HL-60 (cell line): ENCODE data around the gene KAT2B.

Experiments
- DNase-seq, 2 experiments: peaks; one replicate each; pipeline ENCODE4 v3.0.0-alpha.2; 2010 to 2020; ENCODE audit warnings: low read depth in 1 of 2, low spot score in 1 of 2
- H3K27ac ChIP-seq: fragments of 250-450 bp; sonication (Bioruptor Pico); replicated peaks from 2 replicates; pipeline ENCODE4 v1.5.1; 2020; ENCODE audit warnings: mild to moderate bottlenecking, moderate library complexity
- H3K27me3 ChIP-seq: fragments of 250-450 bp; sonication (Bioruptor Pico); 2 replicates; pipeline ENCODE4 v1.5.1; 2021; ENCODE audit warnings: mild to moderate bottlenecking, moderate library complexity; ENCODE audit not compliant: insufficient read depth, poor library complexity, severe bottlenecking
- H3K4me3 ChIP-seq: replicated peaks from 2 replicates; pipeline ENCODE4 v1.5.1; 2011; ENCODE audit warnings: mild to moderate bottlenecking, control low read depth, low read length; ENCODE audit not compliant: insufficient read depth
- GABPA ChIP-seq: IDR thresholded peaks from 2 replicates; pipeline ENCODE4 v1.6.1; 2012; ENCODE audit warnings: low read depth
- POLR2AphosphoS5 ChIP-seq: IDR thresholded peaks from 2 replicates; pipeline ENCODE4 v1.6.1; 2012; ENCODE audit warnings: low read depth
- SPI1 ChIP-seq: IDR thresholded peaks from 2 replicates; pipeline ENCODE4 v1.6.1; 2012; ENCODE audit warnings: low read depth, mild to moderate bottlenecking, borderline replicate concordance
- TF ChIP-seq, protein P1 (sequence below): IDR thresholded peaks from 2 replicates; pipeline ENCODE4 v1.6.1; 2012; ENCODE audit warnings: low read depth; ENCODE audit not compliant: insufficient replicate concordance
- TF ChIP-seq, protein P2 (sequence below): IDR thresholded peaks from one replicate; pipeline ENCODE4 v1.5.1; 2011; ENCODE audit warnings: low read length, control low read depth, inconsistent platforms; ENCODE audit not compliant: insufficient read depth

KAT2B gene

DNA sequence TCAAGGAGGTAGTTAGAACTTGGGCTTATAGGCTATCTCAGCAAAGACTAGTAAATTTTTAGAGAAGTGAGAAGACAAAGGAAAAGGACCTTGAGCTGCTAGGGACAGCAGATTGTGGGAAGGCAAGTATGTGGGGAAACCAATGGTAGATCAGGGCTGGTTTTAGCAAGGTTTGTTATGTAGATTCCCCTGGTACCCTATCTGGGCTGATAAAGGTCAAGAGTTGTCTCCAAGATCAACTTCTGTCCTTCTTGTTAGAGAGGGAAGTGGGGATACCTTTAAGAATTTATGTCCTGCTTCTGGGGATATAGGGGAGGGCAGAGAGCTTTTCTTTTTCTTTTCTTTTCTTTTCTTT, 28.9 kb downstream of the KAT2B start:
- TF ChIP-seq, protein P1, sequence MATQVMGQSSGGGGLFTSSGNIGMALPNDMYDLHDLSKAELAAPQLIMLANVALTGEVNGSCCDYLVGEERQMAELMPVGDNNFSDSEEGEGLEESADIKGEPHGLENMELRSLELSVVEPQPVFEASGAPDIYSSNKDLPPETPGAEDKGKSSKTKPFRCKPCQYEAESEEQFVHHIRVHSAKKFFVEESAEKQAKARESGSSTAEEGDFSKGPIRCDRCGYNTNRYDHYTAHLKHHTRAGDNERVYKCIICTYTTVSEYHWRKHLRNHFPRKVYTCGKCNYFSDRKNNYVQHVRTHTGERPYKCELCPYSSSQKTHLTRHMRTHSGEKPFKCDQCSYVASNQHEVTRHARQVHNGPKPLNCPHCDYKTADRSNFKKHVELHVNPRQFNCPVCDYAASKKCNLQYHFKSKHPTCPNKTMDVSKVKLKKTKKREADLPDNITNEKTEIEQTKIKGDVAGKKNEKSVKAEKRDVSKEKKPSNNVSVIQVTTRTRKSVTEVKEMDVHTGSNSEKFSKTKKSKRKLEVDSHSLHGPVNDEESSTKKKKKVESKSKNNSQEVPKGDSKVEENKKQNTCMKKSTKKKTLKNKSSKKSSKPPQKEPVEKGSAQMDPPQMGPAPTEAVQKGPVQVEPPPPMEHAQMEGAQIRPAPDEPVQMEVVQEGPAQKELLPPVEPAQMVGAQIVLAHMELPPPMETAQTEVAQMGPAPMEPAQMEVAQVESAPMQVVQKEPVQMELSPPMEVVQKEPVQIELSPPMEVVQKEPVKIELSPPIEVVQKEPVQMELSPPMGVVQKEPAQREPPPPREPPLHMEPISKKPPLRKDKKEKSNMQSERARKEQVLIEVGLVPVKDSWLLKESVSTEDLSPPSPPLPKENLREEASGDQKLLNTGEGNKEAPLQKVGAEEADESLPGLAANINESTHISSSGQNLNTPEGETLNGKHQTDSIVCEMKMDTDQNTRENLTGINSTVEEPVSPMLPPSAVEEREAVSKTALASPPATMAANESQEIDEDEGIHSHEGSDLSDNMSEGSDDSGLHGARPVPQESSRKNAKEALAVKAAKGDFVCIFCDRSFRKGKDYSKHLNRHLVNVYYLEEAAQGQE: no peak
- TF ChIP-seq POLR2AphosphoS5 (no peak), GABPA (no peak), SPI1 (no peak)
- TF ChIP-seq, protein P2, sequence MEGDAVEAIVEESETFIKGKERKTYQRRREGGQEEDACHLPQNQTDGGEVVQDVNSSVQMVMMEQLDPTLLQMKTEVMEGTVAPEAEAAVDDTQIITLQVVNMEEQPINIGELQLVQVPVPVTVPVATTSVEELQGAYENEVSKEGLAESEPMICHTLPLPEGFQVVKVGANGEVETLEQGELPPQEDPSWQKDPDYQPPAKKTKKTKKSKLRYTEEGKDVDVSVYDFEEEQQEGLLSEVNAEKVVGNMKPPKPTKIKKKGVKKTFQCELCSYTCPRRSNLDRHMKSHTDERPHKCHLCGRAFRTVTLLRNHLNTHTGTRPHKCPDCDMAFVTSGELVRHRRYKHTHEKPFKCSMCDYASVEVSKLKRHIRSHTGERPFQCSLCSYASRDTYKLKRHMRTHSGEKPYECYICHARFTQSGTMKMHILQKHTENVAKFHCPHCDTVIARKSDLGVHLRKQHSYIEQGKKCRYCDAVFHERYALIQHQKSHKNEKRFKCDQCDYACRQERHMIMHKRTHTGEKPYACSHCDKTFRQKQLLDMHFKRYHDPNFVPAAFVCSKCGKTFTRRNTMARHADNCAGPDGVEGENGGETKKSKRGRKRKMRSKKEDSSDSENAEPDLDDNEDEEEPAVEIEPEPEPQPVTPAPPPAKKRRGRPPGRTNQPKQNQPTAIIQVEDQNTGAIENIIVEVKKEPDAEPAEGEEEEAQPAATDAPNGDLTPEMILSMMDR: no peak
- Histone ChIP-seq H3K27ac (no peak overlapping the region), H3K27me3 (no peaks in the 10 kb centered on the region), H3K4me3 (no peak overlapping the region)
- DNase-seq: no peak

DNA sequence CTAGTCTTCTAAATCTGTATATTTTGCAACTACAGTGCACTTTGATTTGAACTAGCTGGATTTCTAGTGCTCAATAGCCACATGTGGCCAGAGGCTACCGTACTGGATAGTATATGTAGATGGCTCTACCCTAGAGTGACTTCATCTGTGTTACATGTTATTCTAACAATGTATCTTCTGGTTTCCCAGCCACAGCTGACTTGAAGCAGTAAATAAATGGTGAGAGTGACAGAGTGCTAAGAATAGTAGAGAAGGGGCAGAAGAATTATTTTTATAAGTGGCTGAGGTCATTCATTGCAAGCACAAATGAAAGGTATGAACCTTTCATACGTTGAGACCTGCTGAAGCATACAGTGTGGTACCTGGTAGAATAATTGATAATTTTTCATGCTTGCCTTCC, 30.9 kb downstream of the KAT2B start:
- Histone ChIP-seq H3K27ac (no peak overlapping the region), H3K27me3 (no peaks in the 10 kb centered on the region), H3K4me3 (no peak overlapping the region)
- no peak for TF ChIP-seq SPI1
- TF ChIP-seq, protein P2: no peak
- TF ChIP-seq, protein P1: no peak
- TF ChIP-seq GABPA: no peak
- no peak for TF ChIP-seq POLR2AphosphoS5
- no peak for DNase-seq

DNA sequence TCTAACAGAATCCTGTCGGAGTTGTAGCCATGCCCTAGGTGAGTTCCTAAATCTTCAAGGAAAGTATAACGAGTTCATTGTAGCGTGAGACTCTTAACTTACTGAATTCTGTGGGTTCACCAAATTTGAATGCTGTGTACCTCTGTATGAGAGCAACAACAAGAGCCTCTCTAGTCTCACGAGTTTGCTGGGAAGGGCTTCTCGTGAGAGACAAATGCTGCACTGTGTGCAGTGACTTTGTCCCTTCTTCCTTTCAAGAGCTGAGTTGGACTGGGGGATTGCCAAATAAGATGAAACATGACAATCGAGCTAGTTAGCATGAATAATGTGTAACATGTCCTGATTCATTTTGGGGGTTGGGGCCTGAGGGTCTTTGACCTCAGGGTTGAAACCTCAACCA, 32.2 kb downstream of the KAT2B start:
- H3K27ac ChIP-seq: no peak overlapping the region
- H3K4me3 ChIP-seq: no peak overlapping the region
- no peaks in the 10 kb centered on the region for H3K27me3 ChIP-seq
- TF ChIP-seq, protein P2: no peak
- no peak for TF ChIP-seq GABPA
- TF ChIP-seq SPI1: no peak
- TF ChIP-seq, protein P1: no peak
- no peak for TF ChIP-seq POLR2AphosphoS5
- DNase-seq: no peak
